Endometrial microvascular endothelial cells (primary cell): Measurements from ENCODE around the gene GPC4. TPM values are rescaled to one million over a fixed set of nuclear protein-coding genes. Genes with fewer than 3 reads are reported as not detected.

Source experiments
- in situ Hi-C: cut with HindIII; loops from 2 replicates; pipeline ENCODE4 v1.10.0; 2017; ENCODE audit warnings: low sequenced_read_pairs, low pct_unique_long_range_greater_than_20kb; ENCODE audit errors: inconsistent ontology term
- total RNA-seq: library from RNA; depleted of rRNA; stranded (reverse); fragments of >200 nt; gene quantifications from one replicate; pipeline ENCODE4 v1.2.3, GENCODE V29; 2015; ENCODE audit errors: inconsistent ontology term

Gene GPC4
- under 0.01 TPM for total RNA-seq

GRCh38 chrX:133415276-133416105, at the start of gene GPC4:
TSS of gene GPC4 (minus strand) at chrX:133415489. CDS start at chrX:133414965, 524 bp downstream.
- in situ Hi-C loops = no loop called here

GRCh38 chrX:133461231-133461630, 45.9 kb upstream of the GPC4 start:
- in situ Hi-C loops = no loop called here

- in situ Hi-C loops = no loop called here
Measured at GRCh38 chrX:133454924-133455323, 39.6 kb upstream of the GPC4 start.

- in situ Hi-C loops = no loop called here
Measured at GRCh38 chrX:133454491-133454914, 39.2 kb upstream of the GPC4 start.

GRCh38 chrX:133448512-133449076, 33.3 kb upstream of the GPC4 start:
- in situ Hi-C loops = no loop called here

- in situ Hi-C loops = no loop called here
Measured at GRCh38 chrX:133444952-133445831, 29.9 kb upstream of the GPC4 start.

- in situ Hi-C loops = no loop called here
Measured at GRCh38 chrX:133444196-133444595, 28.9 kb upstream of the GPC4 start.

GRCh38 chrX:133440797-133441163, 25.5 kb upstream of the GPC4 start:
- in situ Hi-C loops = no loop called here

- in situ Hi-C loops = no loop called here
Measured at GRCh38 chrX:133440081-133440796, 24.9 kb upstream of the GPC4 start.

- in situ Hi-C loops = no loop called here
Measured at GRCh38 chrX:133437766-133438165, 22.5 kb upstream of the GPC4 start.

- in situ Hi-C loops = no loop called here
Measured at GRCh38 chrX:133437356-133437755, 22.1 kb upstream of the GPC4 start.

- in situ Hi-C loops = no loop called here
Measured at GRCh38 chrX:133435544-133436124, 20.3 kb upstream of the GPC4 start.

GRCh38 chrX:133434197-133434820, 19.0 kb upstream of the GPC4 start:
- in situ Hi-C loops = no loop called here

- in situ Hi-C loops = no loop called here
Measured at GRCh38 chrX:133419911-133420310, 4.6 kb upstream of the GPC4 start.

- in situ Hi-C loops = no loop called here
Measured at GRCh38 chrX:133418588-133418987, 3.3 kb upstream of the GPC4 start.

- in situ Hi-C loops = no loop called here
Measured at GRCh38 chrX:133417364-133417763, 2.1 kb upstream of the GPC4 start.

GRCh38 chrX:133414406-133415275, 648 bp downstream of the GPC4 start:
- in situ Hi-C loops = no loop called here
